DMS114 treated with DMSO at 0.1 percent for 48 hours (cell line): Measurements from ENCODE around the gene ZNF524.
"Not testable (repeated sequence)": the region's sequence is repeated elsewhere in the genome, so short reads cannot be mapped to it uniquely, and the experiment has no call there.

Experiments used
- DNase-seq: peaks from one replicate; lab custom pipeline; 2025; ENCODE audit not compliant: unreplicated experiment; lab: John Stamatoyannopoulos, UW

ZNF524 gene

GRCh38 chr19:55599842-55600661, at the start of gene ZNF524:
Gene ZNF524 (plus strand): TSS chr19:55600288. CDS start chr19:55602113, 1,825 bp downstream.
- DNase-seq = peak; percentile 92

- DNase-seq = no peak
Measured at GRCh38 chr19:55550321-55550650, 49.8 kb upstream of the ZNF524 start.

- no peak for DNase-seq
Measured at GRCh38 chr19:55552206-55552605, 47.9 kb upstream of the ZNF524 start.

GRCh38 chr19:55552620-55553019, 47.5 kb upstream of the ZNF524 start:
- DNase-seq = no peak

- no peak for DNase-seq
Measured at GRCh38 chr19:55553217-55554182, 46.6 kb upstream of the ZNF524 start.

GRCh38 chr19:55554302-55554701, 45.8 kb upstream of the ZNF524 start:
- DNase-seq = no peak

- no peak for DNase-seq
Measured at GRCh38 chr19:55554741-55555152, 45.3 kb upstream of the ZNF524 start.

GRCh38 chr19:55559684-55560083, 40.4 kb upstream of the ZNF524 start:
- DNase-seq = no peak

- DNase-seq = no peak
Measured at GRCh38 chr19:55563261-55563690, 36.8 kb upstream of the ZNF524 start.

GRCh38 chr19:55566823-55567222, 33.3 kb upstream of the ZNF524 start:
- DNase-seq = no peak

GRCh38 chr19:55567708-55568328, 32.3 kb upstream of the ZNF524 start:
- no peak for DNase-seq

GRCh38 chr19:55569477-55569876, 30.6 kb upstream of the ZNF524 start:
- DNase-seq = not testable (repeated sequence)

GRCh38 chr19:55573929-55574328, 26.2 kb upstream of the ZNF524 start:
- not testable (repeated sequence) for DNase-seq

- DNase-seq = no peak
Measured at GRCh38 chr19:55576746-55577145, 23.3 kb upstream of the ZNF524 start.

- no peak for DNase-seq
Measured at GRCh38 chr19:55578031-55578760, 21.9 kb upstream of the ZNF524 start.

- no peak for DNase-seq
Measured at GRCh38 chr19:55578761-55579747, 21.0 kb upstream of the ZNF524 start.

GRCh38 chr19:55579766-55580621, 20.1 kb upstream of the ZNF524 start:
- DNase-seq = no peak

GRCh38 chr19:55580628-55581144, 19.4 kb upstream of the ZNF524 start, which contains the start of gene ZNF579:
Gene ZNF579 (minus strand): TSS chr19:55580848. CDS start chr19:55579639, 1,209 bp downstream.
- peak; percentile 86 for DNase-seq
